Measurements from ENCODE around the gene ROBO2. TPM values are rescaled to one million over a fixed set of nuclear protein-coding genes. Genes with fewer than 3 reads are reported as not detected.

The ROBO2 gene
- total RNA-seq, 6 donors from 2014 or later = 12.0 to 29.1 (median 14.0) TPM

GRCh38 chr3:77222701-77223100 lies 182.8 kb downstream of the ROBO2 start:
- H3K9me3 ChIP-seq = no peaks in the 10 kb centered on the region
- H3K27me3 ChIP-seq = no peaks in the 10 kb centered on the region
- H3K27ac ChIP-seq = no peak overlapping the region
- no peak for TF ChIP-seq CTCF (IDR thresholded peaks at IDR 0.05)
- no peak for TF ChIP-seq POLR2AphosphoS5 (IDR thresholded peaks at IDR 0.05)
- TF ChIP-seq EP300 (IDR thresholded peaks at IDR 0.05) = no peak
- no peak for TF ChIP-seq POLR2A (IDR thresholded peaks at IDR 0.05)
- H3K4me1 ChIP-seq = no peaks in the 10 kb centered on the region
- ATAC-seq (ENCODE audit: low FRiP score in 2 of 2) (no peak), DNase-seq (no peak)
- WGBS, 2 donors = 84 to 86% methylated on average over 3 of the region's 3 CpGs
- no peaks in the 10 kb centered on the region for H3K36me3 ChIP-seq
- no peak overlapping the region for H3K4me3 ChIP-seq

- no peak for DNase-seq
- H3K27me3 ChIP-seq = no peaks in the 10 kb centered on the region
- no peak for ATAC-seq (ENCODE audit: low FRiP score in 2 of 2)
- no peaks in the 10 kb centered on the region for H3K4me1 ChIP-seq
- H3K4me3 ChIP-seq = no peak overlapping the region
- WGBS, 2 donors = 79 to 82% methylated on average over 2 of the region's 2 CpGs
- no peak for TF ChIP-seq CTCF (IDR thresholded peaks at IDR 0.05)
- H3K27ac ChIP-seq = no peak overlapping the region
- H3K9me3 ChIP-seq = no peaks in the 10 kb centered on the region
- H3K36me3 ChIP-seq = no peaks in the 10 kb centered on the region
These were observed 187.7 kb downstream of the ROBO2 start for GRCh38 chr3:77227567-77227966.

GRCh38 chr3:77232557-77232956 lies 192.7 kb downstream of the ROBO2 start:
- TF ChIP-seq POLR2AphosphoS5 (IDR thresholded peaks at IDR 0.05) (no peak), POLR2A (IDR thresholded peaks at IDR 0.05) (no peak), EP300 (IDR thresholded peaks at IDR 0.05) (no peak), CTCF (IDR thresholded peaks at IDR 0.05) (no peak)
- WGBS, 2 donors = 94 to 99% methylated on average over 2 of the region's 2 CpGs
- no peaks in the 10 kb centered on the region for H3K36me3 ChIP-seq
- no peak overlapping the region for H3K27ac ChIP-seq
- DNase-seq (no peak), ATAC-seq (ENCODE audit: low FRiP score in 2 of 2) (no peak)
- no peaks in the 10 kb centered on the region for H3K4me1 ChIP-seq
- H3K9me3 ChIP-seq = no peaks in the 10 kb centered on the region
- no peaks in the 10 kb centered on the region for H3K27me3 ChIP-seq
- H3K4me3 ChIP-seq = no peak overlapping the region

- Histone ChIP-seq H3K27me3 (no peaks in the 10 kb centered on the region), H3K4me3 (no peak overlapping the region), H3K27ac (no peak overlapping the region), H3K9me3 (no peaks in the 10 kb centered on the region), H3K4me1 (no peaks in the 10 kb centered on the region), H3K36me3 (no peaks in the 10 kb centered on the region)
- 46 to 57% methylated on average over 2 of the region's 2 CpGs for WGBS, 2 donors
- no peak for ATAC-seq (ENCODE audit: low FRiP score in 2 of 2)
- TF ChIP-seq EP300 (IDR thresholded peaks at IDR 0.05) = no peak
- TF ChIP-seq CTCF (IDR thresholded peaks at IDR 0.05) = no peak
- TF ChIP-seq POLR2A (IDR thresholded peaks at IDR 0.05) = no peak
- no peak for TF ChIP-seq POLR2AphosphoS5 (IDR thresholded peaks at IDR 0.05)
- no peak for DNase-seq
These were observed 194.1 kb downstream of the ROBO2 start for GRCh38 chr3:77234004-77234403.

GRCh38 chr3:77236118-77236517 lies 196.2 kb downstream of the ROBO2 start:
- Histone ChIP-seq H3K4me3 (no peak overlapping the region), H3K4me1 (no peaks in the 10 kb centered on the region), H3K9me3 (no peaks in the 10 kb centered on the region), H3K27ac (no peak overlapping the region), H3K27me3 (no peaks in the 10 kb centered on the region), H3K36me3 (no peaks in the 10 kb centered on the region)
- no peak for DNase-seq
- ATAC-seq (ENCODE audit: low FRiP score in 2 of 2) = no peak
- TF ChIP-seq CTCF (IDR thresholded peaks at IDR 0.05) (no peak), EP300 (IDR thresholded peaks at IDR 0.05) (no peak), POLR2A (IDR thresholded peaks at IDR 0.05) (no peak)
- 58 to 63% methylated on average over 7 of the region's 7 CpGs for WGBS, 2 donors
